C1 segment of cervical spinal cord (tissue), 14 donors: ENCODE measurements around the gene RAD23A.
"Not testable (repeated sequence)": the region's sequence is repeated elsewhere in the genome, so short reads cannot be mapped to it uniquely, and the experiment has no call there.

ENCODE experiments used
- DNase-seq, 14 donors: peaks; one replicate each; lab custom pipeline; 2025; lab: John Stamatoyannopoulos, UW

RAD23A gene

GRCh38 chr19:12937927-12938778, 7.5 kb upstream of the RAD23A start, which contains the start of gene CALR:
TSS of gene CALR (plus strand) at chr19:12938609. CDS start at chr19:12938680, 71 bp downstream.
- DNase-seq = peak; percentile 90 to 100 (median 98)

DNA sequence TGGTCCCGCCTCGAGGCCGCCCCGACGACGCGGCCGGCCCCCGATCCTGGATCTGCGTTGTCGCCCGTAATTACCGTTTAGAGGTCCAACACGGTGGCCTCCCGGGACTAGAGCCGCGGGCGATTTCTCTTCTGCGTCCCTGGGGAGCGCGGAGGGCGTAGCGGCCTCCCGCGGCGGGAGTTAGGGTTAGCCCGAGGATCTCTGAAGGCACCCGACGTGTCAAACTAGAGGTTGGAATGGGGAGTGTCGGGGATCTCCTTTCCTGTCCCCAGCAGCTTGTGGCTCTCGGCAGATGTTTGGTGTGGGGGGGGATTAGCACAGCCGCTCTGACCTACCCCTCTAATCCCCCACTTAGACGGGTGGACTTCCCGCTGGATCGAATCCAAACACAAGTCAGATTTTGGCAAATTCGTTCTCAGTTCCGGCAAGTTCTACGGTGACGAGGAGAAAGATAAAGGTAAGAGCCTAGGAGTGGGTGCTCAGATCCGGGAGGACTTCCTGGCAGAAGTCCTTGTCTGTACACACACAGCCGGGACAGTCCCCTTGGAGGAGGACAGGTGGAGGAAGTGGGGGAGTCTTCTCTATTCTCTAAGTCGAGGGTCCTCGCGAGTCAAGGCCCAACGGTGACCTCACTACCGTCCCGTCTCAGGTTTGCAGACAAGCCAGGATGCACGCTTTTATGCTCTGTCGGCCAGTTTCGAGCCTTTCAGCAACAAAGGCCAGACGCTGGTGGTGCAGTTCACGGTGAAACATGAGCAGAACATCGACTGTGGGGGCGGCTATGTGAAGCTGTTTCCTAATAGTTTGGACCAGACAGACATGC, 6.7 kb upstream of the RAD23A start:
- DNase-seq = peak in 2 of 14 donors; percentile 5 to 19

DNA sequence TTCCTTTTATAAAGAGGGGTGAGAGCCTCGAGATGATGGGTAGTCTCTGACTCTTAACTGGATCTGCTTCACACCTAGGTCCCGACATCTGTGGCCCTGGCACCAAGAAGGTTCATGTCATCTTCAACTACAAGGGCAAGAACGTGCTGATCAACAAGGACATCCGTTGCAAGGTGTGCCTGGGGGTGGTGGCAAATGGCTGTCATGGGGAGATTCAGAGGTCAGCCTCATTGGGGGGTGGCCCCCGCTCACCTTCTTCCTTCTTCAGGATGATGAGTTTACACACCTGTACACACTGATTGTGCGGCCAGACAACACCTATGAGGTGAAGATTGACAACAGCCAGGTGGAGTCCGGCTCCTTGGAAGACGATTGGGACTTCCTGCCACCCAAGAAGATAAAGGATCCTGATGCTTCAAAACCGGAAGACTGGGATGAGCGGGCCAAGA, 5.7 kb upstream of the RAD23A start:
- no peak for DNase-seq

- no peak for DNase-seq
Observed at GRCh38 chr19:12940897-12941296, 4.8 kb upstream of the RAD23A start.

GRCh38 chr19:12943437-12944044, 2.1 kb upstream of the RAD23A start:
- DNase-seq = no peak

GRCh38 chr19:12944104-12944674, 1.5 kb upstream of the RAD23A start:
- no peak for DNase-seq

- DNase-seq = peak in 6 of 14 donors; percentile 33 to 70 (median 48)
Observed at GRCh38 chr19:12946092-12946721, 545 bp downstream of the RAD23A start.

DNA sequence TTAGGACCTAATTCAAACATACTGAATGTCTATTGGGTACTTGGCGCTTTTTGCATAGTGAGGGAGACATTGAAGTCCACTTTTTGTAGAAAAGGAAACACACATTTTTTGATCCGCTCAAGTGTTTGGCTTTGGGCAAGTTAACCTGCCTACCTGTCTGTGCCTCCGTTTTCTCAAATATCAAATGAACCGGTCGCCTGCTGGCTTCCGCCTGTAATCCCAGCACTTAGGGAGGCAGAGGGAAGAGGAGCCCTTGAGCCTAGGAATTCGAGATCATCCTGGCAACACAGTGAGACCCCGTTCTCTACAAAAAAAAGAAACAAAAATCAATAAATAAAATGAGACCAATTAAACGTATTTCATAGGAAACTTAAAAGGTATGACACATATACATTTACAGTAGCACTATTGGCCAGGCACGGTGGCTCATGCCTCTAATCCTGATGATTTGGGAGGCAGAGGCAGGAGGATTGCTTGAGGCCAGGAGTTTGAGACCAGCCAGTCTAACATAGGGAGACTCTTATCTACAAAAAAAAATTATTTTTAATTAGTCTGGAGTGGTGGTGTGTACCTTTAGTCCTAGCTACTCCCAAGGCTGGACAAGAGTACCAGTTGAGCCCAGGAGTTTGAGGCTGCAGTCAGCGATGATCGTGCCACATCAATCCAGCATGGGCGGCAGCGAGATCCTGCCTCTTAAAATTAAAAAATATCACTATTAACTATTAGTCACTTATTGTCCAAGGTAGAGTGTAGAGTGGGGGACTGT, 1.3 kb downstream of the RAD23A start:
- DNase-seq = no peak

GRCh38 chr19:12947702-12948611, 2.3 kb downstream of the RAD23A start:
- no peak for DNase-seq

DNA sequence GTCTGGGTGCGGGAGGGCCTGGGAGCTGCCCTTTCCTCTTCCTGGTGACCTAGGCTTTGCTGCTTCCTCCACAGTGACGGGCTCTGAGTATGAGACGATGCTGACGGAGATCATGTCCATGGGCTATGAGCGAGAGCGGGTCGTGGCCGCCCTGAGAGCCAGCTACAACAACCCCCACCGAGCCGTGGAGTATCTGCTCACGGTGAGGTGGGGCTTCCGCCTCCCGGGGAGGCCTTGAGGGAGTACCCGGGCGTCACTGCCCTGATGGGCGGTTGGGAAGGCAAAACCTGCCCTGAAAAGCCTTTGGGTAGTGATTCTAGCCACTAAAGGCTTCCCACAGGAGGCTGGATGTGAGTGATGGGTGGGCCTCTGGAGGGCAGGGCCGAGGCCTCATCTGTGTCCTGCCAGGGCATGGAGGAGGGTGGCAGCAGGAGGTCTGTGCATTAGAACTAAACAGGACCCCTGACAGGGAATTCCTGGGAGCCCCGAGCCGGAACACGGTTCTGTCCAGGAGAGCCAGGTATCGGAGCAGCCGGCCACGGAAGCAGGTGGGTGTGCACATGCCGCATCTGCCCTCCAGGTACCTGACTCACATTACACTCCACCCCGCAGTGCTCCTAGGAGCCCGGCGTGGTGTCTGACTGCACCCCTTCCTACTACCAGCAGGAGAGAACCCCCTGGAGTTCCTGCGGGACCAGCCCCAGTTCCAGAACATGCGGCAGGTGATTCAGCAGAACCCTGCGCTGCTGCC, 3.1 kb downstream of the RAD23A start:
- DNase-seq = no peak

DNA sequence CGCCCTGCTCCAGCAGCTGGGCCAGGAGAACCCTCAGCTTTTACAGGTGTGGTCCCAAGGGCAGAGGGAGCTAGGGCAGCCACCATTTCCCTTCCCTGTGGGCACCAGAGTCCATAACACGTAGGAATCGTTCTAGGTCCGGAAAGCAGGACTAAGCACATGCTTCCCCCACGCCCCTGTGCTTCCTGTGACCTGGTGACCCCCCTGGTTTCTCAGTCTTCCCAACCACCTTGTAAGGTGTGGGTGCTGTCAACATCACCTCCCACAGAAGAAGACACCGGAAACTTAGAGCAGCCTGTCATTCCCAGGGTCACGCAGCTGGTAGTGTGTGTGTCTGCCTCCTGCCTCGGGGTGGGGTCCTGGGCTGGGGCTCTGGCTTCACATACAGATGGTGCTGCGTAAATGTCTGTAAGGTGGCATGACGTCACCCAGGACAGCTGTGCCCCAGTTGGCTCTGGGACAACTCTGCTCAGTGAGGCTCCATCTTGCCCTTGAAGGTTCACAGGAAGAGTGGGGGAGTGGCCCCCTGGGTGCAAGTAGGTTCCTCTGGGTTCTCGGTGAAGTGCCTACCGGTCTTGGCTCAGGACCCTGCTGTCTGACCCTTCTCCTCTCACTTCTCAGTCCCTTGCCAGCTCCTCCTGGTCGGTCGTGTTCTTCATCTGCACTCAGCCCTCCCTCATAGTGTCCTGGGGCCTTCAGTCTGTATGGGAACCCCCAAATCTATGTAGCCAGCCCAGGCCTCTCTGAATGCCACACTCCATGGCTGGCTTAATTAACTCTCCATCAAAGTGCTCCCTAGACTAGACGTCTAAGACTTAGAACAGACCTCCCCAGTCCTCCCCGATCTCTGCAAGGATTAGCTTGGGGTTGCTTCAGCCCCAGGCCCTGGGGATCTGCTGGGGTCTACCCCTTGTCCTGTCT, 4.0 kb downstream of the RAD23A start:
- no peak for DNase-seq

GRCh38 chr19:12952050-12952449, 6.4 kb downstream of the RAD23A start:
- DNase-seq = not testable (repeated sequence)

DNA sequence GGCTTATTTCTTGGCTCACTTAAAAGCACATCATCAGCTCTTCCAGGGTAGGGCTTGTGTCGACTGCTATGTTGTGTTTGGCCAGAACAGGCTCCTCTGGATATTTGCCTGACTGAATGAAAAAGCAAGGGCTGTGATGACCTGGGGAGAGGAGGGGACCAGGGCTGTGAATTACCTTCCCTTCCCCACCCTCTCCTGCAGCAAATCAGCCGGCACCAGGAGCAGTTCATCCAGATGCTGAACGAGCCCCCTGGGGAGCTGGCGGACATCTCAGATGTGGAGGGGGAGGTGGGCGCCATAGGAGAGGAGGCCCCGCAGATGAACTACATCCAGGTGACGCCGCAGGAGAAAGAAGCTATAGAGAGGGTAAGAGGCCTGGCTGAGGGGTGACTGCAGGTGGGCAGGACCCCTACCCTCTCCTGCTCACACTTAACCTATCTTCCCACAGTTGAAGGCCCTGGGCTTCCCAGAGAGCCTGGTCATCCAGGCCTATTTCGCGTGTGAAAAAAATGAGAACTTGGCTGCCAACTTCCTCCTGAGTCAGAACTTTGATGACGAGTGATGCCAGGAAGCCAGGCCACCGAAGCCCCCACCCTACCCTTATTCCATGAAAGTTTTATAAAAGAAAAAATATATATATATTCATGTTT, 7.0 kb downstream of the RAD23A start:
- DNase-seq = peak in 2 of 14 donors; percentile 47 to 86

- peak in 10 of 14 donors; percentile 21 to 86 (median 38) for DNase-seq
Observed at GRCh38 chr19:12953138-12953798, 7.6 kb downstream of the RAD23A start.

GRCh38 chr19:12953799-12954611, 8.3 kb downstream of the RAD23A start:
- DNase-seq = peak in 1 of 14 donors; percentile 35

DNA sequence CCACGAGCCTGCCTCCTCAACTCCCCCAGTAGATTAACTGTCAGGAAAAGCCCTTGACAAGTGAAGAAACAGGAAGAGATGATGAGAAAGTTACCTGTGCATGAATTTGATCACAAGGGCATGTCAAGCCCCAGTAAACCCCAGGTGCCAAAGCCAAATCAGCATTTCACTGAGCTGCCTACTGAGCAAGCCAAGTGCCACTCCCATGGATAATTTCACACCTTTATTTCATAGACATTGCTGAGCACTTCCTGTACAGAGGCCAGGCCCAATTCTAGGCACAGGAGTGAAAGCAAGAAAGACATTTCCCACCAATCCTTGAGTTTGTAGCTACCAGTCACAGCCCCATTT, 8.9 kb downstream of the RAD23A start:
- DNase-seq = no peak
